Activated T-cell treated with anti-CD3 and anti-CD28 coated beads for 48 hours (primary cell): ENCODE data around the gene OSBPL1A.
A peak's percentile ranks its signal among the peaks of the same experiment; 100 is the strongest.

Experiments used
- DNase-seq: peaks from one replicate; pipeline ENCODE4 v3.0.0-alpha.2; 2020; ENCODE audit warnings: low read depth

OSBPL1A gene

DNA sequence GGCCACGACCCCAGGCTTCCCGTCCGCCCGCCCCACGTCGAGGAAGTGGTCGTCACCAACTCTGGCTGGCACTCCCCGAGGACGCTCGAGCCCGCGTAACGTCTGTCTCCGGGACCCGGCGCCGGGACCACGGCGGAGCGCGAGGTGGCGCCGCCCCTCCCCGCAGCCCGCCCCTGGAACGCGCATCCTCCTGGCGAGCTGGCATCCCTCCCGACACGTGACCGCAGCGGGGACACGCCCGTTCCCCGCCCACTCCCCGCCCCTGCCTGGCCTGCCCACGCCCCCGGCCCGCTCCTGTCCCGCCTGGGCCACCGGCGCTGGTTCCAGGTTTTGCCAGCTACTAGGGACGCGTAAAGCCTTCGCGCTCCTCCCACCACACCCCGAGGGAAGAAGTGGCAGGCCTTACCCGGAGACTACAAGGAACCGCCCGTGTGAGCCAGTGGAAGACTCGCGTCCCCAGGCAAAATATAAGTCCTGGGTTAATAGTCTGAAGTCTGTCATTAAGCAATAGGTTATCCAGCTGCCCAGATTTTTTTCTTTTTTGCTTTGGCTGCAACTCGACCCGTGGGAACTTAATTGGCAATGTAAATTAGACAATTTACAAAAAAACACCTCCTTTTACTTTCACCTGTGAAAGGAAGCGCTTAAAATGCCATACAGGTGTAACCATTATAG lies at the start of gene OSBPL1A:
Gene OSBPL1A, minus strand, starts transcription at position 131 of the 675 bp plus-strand sequence. CDS start 20,291 bp downstream, outside the sequence.
- peak; percentile 71 for DNase-seq

DNA sequence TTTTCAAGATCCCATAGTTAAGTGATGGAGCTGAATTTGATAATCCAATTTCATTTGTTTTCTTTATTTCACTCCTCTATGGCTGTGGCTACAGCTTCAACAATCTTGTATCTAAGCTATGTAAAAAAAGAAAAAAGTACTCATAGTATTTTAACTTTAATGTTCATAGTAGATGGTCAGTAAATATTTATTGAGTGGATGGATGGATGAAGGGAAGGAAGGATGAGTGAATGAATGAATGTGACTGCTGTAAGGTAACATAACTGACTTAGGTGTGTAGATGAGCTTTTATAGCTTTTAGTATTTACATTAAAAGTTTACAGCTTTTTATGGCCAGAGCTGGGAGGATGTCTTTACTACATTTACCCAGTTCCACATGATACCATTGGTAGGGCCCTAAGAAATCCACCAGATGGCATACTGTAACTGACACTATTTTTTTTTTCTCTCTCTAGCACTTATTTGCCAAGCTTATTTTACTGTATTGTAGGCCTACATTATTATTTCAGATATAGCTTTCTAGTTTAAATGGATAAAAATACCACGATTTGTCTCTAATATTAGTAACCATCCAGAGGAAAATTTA lies 49.4 kb upstream of the OSBPL1A start:
- no peak for DNase-seq

DNA sequence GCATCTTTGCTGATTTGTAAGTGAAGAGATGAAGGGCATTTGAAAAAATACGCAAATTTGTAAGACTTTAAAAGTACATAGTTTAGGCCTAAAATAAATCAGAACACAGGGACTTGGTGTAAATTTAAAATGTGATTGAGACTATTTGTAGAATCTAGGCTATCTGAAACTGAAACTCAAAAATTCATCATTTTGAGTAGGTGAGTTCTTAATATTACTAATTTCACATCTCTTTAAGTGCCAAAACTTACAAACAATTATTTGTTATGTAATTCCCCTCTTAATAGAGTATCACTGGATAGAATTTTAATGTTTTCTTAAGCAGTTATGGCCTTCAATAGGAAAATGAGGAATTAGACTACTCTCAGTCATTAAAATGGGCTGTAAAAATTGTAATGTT lies 48.8 kb upstream of the OSBPL1A start:
- no peak for DNase-seq

DNA sequence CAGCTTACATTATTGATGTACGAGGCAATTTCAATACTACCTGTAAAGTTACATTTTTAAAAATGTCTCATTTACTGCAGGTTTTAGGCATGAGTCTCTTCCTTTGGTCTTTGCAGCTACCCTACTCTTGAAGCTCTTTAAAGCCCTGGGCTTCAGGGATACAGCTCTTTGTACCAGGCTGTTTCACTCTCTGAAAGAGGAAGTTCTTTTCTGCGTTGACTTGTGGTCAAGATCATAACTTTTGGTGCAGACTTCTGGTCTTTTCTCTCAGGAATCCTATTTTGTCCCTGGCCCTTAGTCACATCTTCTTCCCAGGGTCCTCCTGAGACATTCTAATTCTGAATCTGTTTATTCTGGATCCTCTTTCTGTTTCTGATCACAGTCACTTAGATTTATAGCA lies 46.2 kb upstream of the OSBPL1A start:
- no peak for DNase-seq

DNA sequence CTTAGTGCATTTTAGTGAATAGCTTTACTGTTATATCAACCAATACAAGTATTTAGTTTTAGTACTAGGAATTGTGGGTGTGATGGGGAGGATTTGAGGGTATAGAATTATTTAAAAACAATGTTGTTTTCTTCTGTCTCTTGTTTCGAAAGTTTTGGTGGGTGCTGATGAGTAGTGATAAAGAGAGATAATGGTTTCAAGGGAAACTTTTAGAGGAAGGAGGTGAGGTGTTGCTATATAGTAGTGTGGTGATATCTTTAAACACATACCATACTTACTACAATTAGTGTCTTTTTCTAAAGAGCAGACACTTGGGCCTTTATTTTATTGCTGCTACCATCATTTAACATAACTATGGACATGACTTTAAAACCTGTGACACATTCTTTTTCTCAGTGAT lies 39.3 kb upstream of the OSBPL1A start:
- DNase-seq = no peak

DNA sequence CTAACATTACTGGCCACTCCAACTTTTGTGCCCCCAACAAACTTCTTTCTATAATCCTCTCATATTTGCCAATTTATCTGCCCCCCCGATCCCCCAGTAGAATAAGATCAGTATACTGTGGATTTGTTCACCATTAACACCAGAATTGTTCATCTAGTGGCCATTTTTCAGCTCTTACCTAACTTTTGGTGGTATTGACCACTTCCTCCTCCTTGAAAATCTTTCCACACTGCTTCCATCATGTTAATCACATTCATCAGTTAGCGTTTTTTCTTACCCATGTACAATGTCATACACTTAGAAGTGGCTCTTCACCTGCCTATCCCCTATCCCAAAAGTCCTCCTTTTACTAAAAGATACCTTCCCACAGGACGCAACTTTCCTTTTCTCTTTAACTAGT lies 35.0 kb upstream of the OSBPL1A start:
- DNase-seq = no peak

DNA sequence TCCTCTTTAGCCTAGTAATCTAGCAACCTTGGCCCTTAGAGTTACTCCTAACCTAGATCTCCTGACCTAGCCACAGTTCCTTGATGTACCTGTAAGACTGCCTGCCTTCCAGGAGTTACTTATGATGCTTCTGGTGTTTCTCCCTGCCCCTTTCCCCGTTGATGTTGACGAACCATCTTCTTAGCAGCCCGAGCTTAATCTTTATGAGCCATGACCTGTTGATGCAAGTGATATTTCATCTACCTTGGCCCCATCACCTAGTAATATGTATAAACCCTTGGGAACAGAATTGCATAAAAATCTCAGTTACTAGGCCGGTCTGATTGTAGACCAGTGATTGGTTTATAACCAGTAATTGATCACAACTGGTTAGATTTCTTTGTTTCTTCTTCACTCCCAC lies 31.6 kb upstream of the OSBPL1A start:
- DNase-seq = no peak

DNA sequence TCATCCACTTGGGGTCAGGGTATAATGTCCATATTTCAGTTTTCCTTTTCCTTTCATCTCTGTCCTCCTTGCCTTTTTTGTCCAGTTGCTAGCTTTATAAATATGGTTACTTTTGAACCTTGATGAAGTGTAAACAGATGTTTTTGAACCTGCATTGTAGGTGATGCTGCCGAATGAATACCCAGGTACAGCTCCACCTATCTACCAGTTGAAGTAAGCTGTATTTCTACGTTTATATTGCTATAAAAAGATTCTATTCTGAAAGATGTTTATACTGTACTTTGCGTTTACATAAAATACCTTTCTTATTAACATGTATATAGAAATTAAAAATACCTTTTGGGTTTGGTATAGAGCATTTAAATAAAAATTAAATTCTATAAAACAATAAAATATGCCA lies 31.1 kb upstream of the OSBPL1A start:
- no peak for DNase-seq

DNA sequence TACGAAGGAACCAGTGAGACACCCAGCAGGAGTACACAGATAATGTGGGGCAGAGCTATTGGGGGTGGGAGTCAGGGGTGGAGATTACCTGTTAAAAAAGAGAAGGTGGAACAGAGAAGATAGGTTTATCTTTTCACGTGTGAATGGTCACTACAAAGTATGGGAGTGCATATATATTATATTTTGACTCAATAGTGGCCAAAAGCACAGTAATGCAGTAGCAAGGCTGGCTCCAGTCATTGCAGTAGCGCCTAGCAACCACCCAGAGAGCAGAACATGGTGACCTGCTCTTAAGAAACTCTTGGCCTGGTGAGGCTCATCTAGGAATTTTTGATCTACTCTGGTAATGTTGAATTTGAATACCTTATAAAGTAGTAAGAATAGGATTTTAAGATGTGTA lies 29.9 kb upstream of the OSBPL1A start:
- DNase-seq = no peak

DNA sequence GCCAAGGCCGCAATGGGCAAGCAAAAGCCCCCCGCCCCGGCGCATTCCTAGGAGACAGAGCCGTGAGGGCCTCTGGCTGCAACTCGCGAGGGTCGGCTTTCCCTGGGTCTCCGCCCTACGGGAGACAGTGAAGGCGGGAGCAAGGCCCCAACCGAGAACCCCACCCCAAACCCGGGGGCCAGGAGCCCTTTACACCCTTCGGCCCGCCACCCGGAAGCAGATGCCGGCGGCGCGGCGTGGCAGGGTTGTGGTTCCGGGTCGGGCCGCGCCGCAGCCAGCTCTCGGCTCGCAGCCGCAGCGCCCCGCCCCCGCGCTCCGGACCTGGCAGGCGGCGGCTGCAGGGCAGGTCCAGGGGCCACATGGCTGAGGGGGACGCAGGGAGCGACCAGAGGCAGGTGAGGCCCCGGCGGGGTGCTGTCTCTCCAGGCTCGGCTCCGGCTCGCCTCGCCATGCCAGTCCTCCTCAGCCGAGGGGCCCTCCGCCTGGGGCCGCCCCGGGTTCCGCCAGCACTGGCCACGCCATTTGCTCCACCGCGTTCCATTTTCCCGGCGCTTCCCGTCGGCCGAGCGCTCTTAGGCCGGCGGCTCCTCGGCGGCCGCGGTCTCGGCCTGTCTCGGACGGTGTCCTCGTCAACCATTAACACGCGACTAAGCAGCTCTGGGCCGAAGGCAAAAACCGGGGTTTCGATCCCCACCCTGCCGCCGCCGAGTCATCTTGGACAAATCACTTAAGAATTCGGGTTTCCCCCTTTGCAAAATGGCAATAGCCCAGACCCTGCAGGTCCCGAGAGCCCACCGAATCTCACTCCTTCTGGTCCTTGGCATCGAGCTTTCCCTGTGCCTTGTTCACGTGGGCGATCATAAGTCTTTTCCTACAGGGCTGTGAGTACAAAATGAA lies 29.0 kb upstream of the OSBPL1A start, which contains the start of gene IMPACT:
Gene IMPACT, plus strand, starts transcription at position 273 of the 897 bp plus-strand sequence. Its CDS starts 87 bp downstream, at position 360.
- peak; percentile 77 for DNase-seq

DNA sequence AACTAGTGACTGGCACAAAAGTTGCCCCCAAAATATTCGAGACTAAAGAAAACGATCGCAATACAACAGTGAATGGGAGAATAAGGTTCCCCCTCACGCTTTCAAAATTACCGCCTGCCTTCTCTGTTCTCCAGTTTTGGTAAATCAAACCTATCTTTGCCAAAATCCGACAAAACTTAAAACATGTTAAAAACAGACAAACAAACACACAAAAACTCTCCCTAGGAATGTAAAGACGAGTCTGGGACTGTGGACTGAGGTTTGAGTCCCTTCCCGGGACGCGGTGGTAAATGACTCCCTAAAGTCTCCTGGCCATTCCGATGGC lies 28.4 kb upstream of the OSBPL1A start:
- DNase-seq = no peak

DNA sequence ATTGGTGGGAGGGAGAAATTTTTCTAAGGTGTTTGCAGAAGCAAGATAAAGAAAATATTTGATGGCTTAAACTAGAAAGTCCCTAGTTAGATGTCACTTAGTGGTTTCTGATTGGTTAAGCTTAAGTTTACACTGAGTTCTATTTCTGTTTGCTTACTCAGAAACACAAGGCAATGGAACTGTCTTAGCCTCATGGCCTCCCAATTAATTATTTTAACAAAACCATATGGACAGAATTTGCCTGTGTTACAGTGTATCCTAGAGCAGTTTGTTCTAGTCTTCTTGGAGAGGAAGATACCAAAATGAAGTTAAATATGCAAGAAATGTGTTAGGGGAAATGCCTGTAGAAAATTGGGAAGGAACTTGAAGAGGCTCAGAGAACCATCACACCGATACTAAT lies 24.2 kb upstream of the OSBPL1A start:
- no peak for DNase-seq

DNA sequence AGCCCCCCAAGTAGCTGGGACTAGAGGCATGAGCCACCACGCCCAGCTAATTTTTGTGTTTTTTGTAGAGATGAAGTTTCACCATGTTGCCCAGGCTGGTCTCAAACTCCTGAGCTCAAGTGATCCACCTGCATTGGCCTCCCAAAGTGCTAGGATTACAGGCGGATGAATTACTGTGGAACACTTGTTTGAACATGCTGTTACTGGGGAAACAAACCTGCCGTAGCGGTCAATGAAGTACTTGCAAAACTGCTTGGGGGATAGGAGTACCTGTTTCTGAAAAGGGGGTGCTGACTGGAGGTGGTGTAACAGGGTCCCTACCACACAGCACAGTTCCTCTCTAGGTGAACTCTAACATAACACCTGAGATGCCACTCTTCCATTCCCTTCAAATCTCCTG lies 22.9 kb upstream of the OSBPL1A start:
- DNase-seq = no peak

DNA sequence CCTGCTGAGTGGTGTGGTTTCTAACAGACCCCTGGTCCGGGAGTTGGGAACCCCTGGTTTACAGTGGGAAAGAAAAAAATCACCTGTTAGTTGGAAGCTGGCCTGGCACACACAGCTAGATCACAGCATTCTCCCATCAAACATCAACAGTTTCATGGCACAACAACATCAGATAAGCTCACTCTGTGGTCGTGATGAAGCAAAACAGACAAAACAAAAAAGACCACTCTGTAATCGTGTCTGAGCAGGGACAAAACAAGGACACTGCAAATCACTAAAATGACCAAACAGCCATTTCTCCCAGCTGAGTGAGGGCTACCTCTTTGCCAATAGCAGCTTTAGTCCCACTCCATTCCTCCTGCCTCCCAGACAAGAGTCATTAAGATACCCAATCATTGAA lies 19.9 kb upstream of the OSBPL1A start:
- DNase-seq = no peak

DNA sequence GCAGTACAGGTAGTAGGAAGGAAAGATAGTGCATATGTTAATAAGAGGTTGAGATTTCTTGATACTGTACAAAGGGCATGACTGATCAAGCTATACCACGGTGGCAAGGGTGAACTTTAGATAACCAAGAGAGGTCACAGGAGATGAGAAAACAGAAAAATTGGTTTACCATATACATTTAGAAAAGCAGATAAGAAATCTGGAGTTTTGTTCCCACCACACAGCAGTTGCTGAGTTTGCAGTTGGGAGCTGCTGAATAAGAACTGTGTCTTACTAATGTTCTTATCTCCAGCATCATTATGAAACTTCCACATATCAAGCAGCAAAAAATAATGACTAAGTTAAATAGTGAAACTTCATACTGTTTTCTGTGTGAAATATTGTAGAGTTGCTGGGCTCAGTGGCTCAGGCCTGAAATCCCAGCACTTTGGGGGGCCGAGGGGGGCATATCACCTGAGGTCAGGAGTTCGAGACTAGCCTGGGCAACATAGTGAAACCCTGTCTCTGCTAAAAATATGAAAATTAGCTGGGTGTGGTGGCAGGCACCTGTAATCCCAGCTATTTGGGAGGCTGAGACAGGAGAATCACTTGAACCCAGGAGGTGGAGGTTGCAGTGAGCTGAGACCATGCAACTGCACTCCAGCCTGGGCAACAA lies 16.9 kb upstream of the OSBPL1A start:
- DNase-seq = peak; percentile 26

DNA sequence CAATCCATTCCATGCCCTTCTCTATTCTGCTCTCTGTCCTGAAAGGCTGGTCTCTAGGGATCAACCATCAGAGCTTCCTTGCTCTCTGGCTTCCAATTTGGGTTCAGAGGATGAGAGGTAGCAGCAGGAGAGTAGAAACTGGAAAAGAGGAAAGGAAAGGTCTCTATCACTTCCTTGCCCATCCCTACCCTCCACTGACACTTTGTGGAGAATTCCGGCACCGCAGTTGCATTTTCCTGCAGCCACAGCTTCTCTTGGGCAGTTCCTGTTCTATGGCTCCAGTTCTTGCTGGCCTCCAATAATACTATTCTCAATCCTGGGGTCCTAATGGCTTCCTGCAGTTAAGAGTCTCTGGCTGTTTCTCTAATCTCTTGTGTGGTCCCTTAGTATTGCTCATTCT lies 15.5 kb upstream of the OSBPL1A start:
- no peak for DNase-seq

DNA sequence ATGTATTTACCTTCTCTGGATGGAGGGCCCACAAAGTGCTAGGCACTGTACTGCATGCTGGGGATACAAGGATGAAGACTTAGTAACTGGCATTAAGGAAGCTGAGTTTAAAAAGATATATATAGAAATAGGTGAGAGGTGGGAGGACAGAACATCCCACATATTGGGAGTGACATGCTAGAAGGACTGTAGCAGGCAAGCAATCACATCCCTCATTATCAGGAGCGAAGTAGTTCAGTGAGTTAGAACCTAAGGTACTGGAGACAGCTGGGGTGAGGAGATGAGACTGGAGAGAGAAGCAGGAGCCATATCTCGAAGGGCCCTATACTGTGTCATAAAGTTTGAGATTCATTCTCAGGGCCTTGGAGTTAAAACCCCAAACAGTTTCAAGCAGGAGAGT lies 10.9 kb upstream of the OSBPL1A start:
- no peak for DNase-seq

DNA sequence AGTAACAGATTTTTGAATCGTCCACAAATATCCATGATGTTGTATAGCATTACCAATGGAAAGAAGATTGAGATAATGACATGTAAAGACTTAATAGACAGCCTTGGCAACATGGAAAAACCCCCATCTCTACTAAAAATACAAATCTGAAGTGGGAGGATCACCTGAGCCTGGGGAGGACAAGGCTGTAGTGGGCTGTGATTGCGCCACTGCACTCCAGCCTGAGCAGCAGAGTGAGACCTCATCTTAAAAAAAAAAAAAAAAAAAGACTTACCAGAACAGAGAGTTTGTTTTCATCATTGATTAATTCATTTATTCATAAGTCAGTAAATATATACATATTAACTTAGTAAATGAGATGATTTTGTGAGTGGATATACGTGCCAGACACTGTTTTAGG lies 7.0 kb upstream of the OSBPL1A start:
- DNase-seq = no peak

DNA sequence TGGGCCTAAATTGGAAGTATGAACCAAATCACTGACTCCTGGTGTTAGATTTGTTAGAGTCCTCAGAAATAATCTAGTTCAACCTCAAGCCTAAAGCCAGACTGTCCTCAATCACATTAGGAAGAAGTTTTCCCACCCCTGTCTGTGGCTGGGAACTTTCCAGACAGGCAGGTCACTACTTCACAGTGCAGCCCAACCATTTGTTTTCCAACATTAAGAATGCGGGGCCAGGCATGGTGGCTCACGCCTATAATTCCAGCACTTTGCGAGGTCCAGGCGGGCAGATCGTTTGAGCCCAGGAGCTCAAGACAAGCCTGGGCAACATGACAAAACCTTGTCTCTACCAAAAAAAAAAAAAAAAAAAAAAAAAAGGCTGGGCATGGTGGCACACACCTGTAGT lies 5.5 kb upstream of the OSBPL1A start:
- DNase-seq = no peak

DNA sequence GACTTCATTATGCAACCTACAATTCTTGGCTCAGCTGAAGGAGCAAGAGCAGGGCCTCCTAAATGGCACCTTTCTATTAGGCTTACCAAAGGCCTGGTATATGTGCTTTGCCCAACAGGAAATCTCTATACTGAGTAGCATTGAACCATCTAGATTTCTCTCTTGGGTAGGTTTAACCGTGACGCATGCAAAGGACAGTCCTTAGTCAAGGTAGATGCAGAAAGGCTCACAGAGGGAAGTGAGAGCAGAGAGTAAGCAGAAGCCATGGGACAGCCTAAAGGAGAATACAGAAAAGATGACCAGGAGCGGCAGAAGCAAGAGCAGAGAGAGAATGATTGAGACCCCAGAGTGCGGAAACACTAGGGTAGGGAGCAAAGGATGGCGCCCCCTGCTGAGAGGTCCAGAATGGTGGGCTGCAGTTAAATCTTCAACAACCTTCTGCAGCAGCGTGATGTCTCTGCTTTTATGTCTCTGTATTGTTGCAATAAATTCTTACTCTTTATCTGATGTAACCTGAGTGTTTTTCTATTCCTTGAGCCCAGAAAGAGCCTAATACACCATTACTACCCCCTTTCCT lies 4.7 kb upstream of the OSBPL1A start:
- no peak for DNase-seq

DNA sequence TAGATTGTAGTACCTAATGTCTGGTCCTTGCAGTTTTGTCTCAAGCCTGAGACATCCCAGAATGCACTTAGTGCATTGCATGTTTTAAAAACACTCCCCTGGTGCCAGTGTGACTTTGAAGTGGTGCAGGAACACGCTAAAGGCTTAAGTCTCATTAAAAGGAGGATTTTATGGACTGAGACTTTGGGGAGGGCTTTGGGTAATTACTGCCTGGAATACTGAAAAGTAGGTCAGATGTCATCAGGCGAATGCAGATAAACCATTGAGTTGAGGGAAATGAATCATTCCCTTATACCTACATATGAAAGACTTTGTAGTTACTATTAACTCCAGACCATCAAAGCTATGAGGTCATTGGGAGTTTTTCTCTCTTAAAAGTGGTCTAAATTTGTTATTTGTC lies 3.0 kb upstream of the OSBPL1A start:
- no peak for DNase-seq

DNA sequence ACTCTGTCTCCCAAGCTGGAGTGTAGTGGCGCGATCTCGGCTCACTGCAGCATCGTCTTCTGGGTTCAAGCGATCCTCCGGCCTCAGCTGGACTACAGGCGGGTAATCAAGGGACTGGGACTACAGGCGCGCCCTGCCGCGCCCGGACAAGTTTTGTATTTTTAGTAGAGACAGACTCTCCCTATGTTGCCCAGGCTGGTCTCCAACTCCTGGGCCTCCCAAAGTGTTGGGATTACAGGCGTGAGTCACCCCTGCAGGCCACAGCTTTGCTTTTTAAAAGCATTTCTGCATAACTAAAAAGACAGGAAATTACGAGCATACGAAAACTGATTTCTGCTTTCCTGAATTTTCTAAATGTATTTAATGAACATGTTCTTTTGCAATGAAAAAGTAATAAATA lies 916 bp upstream of the OSBPL1A start:
- no peak for DNase-seq
